ENCODE data around the gene ARL13B. TPM values are rescaled to one million over a fixed set of nuclear protein-coding genes. Genes with fewer than 3 reads are reported as not detected.

The ARL13B gene
- total and polyA plus RNA-seq, 2 donors (not counting 1 experiment from before 2014, with no cell fraction given): 8.4 to 10.7 TPM

- Histone ChIP-seq H3K27me3 (ENCODE audit: control insufficient read depth, insufficient read depth, low read length) (no peaks in the 10 kb centered on the region), H2AFZ (ENCODE audit: low read length) (no peak overlapping the region), H3K9me3 (ENCODE audit: control insufficient read depth, insufficient read depth, low read depth, low read length) (no peaks in the 10 kb centered on the region), H3K27ac (ENCODE audit: insufficient read depth, low read length) (no peak overlapping the region), H3K4me2 (ENCODE audit: extremely low read depth, insufficient read depth, low read length) (no peak overlapping the region), H3K36me3 (ENCODE audit: control insufficient read depth, insufficient read depth, low read length) (no peaks in the 10 kb centered on the region), H3K4me3 (replicated peaks in 1 of 4; ENCODE audit: control extremely low read depth in 1 of 4, insufficient read depth in 1 of 4, low read depth in 3 of 4, low read length in 4 of 4) (no peak overlapping the region), H4K20me1 (ENCODE audit: control insufficient read depth, extremely low read depth, insufficient read depth, low read length) (no peaks in the 10 kb centered on the region), H3K79me2 (ENCODE audit: control insufficient read depth, insufficient read depth, low read length) (no peaks in the 10 kb centered on the region), H3K4me1 (ENCODE audit: control insufficient read depth, extremely low read depth, insufficient read depth, low read length) (no peaks in the 10 kb centered on the region), H3K9ac (ENCODE audit: insufficient read depth, low read length) (no peak overlapping the region)
- TF ChIP-seq CTCF (conservative IDR thresholded peaks at IDR 0.05 in 1 of 2, IDR thresholded peaks at IDR 0.05 in 1 of 2; ENCODE audit: low read depth in 1 of 2, low read length in 2 of 2) (no peak), EZH2 (IDR thresholded peaks at IDR 0.05; ENCODE audit: low read length, missing control alignments) (no peak)
- DNase-seq (ENCODE audit: low read depth in 2 of 2): no peak
These were observed 28.3 kb downstream of the ARL13B start for GRCh38 chr3:94008253-94008652.

- Histone ChIP-seq H3K27me3 (ENCODE audit: control insufficient read depth, insufficient read depth, low read length) (no peaks in the 10 kb centered on the region), H4K20me1 (ENCODE audit: control insufficient read depth, extremely low read depth, insufficient read depth, low read length) (no peaks in the 10 kb centered on the region), H3K9ac (ENCODE audit: insufficient read depth, low read length) (no peak overlapping the region), H3K4me2 (ENCODE audit: extremely low read depth, insufficient read depth, low read length) (no peak overlapping the region), H3K36me3 (ENCODE audit: control insufficient read depth, insufficient read depth, low read length) (no peaks in the 10 kb centered on the region), H3K9me3 (ENCODE audit: control insufficient read depth, insufficient read depth, low read depth, low read length) (no peaks in the 10 kb centered on the region), H2AFZ (ENCODE audit: low read length) (no peak overlapping the region), H3K79me2 (ENCODE audit: control insufficient read depth, insufficient read depth, low read length) (no peaks in the 10 kb centered on the region), H3K4me3 (replicated peaks in 1 of 4; ENCODE audit: control extremely low read depth in 1 of 4, insufficient read depth in 1 of 4, low read depth in 3 of 4, low read length in 4 of 4) (no peak overlapping the region), H3K4me1 (ENCODE audit: control insufficient read depth, extremely low read depth, insufficient read depth, low read length) (no peaks in the 10 kb centered on the region), H3K27ac (ENCODE audit: insufficient read depth, low read length) (no peak overlapping the region)
- DNase-seq (ENCODE audit: low read depth in 2 of 2): no peak
- TF ChIP-seq EZH2 (IDR thresholded peaks at IDR 0.05; ENCODE audit: low read length, missing control alignments) (no peak), CTCF (conservative IDR thresholded peaks at IDR 0.05 in 1 of 2, IDR thresholded peaks at IDR 0.05 in 1 of 2; ENCODE audit: low read depth in 1 of 2, low read length in 2 of 2) (no peak)
These were observed 29.7 kb downstream of the ARL13B start for GRCh38 chr3:94009608-94010007.

GRCh38 chr3:94011233-94011711, 31.3 kb downstream of the ARL13B start:
- Histone ChIP-seq H3K4me2 (ENCODE audit: extremely low read depth, insufficient read depth, low read length) (no peak overlapping the region), H3K27me3 (ENCODE audit: control insufficient read depth, insufficient read depth, low read length) (no peaks in the 10 kb centered on the region), H3K36me3 (ENCODE audit: control insufficient read depth, insufficient read depth, low read length) (no peaks in the 10 kb centered on the region), H3K4me1 (ENCODE audit: control insufficient read depth, extremely low read depth, insufficient read depth, low read length) (no peaks in the 10 kb centered on the region), H4K20me1 (ENCODE audit: control insufficient read depth, extremely low read depth, insufficient read depth, low read length) (no peaks in the 10 kb centered on the region), H3K9me3 (ENCODE audit: control insufficient read depth, insufficient read depth, low read depth, low read length) (no peaks in the 10 kb centered on the region), H3K9ac (ENCODE audit: insufficient read depth, low read length) (no peak overlapping the region), H2AFZ (ENCODE audit: low read length) (no peak overlapping the region), H3K27ac (ENCODE audit: insufficient read depth, low read length) (no peak overlapping the region), H3K79me2 (ENCODE audit: control insufficient read depth, insufficient read depth, low read length) (no peaks in the 10 kb centered on the region), H3K4me3 (replicated peaks in 1 of 4; ENCODE audit: control extremely low read depth in 1 of 4, insufficient read depth in 1 of 4, low read depth in 3 of 4, low read length in 4 of 4) (no peak overlapping the region)
- DNase-seq (ENCODE audit: low read depth in 2 of 2): no peak
- TF ChIP-seq EZH2 (IDR thresholded peaks at IDR 0.05; ENCODE audit: low read length, missing control alignments) (no peak), CTCF (conservative IDR thresholded peaks at IDR 0.05 in 1 of 2, IDR thresholded peaks at IDR 0.05 in 1 of 2; ENCODE audit: low read depth in 1 of 2, low read length in 2 of 2) (no peak)

All from fibroblast of lung (primary cell).